H9 (cell line): ENCODE data around the gene CAMTA1. TPM values are rescaled to one million over a fixed set of nuclear protein-coding genes. Genes with fewer than 3 reads are reported as not detected.

Source experiments
- DNase-seq: peaks from one replicate; pipeline ENCODE4 v3.0.0-alpha.2; 2017
- H2AFZ ChIP-seq: one replicate; pipeline ENCODE4 v1.6.1; 2013; ENCODE audit warnings: mild to moderate bottlenecking, low read length, control low read depth, moderate library complexity
- H2AK5ac ChIP-seq: 2 replicates; pipeline ENCODE4 v1.6.1; 2013; ENCODE audit warnings: low read length, control low read depth, mixed read lengths; ENCODE audit not compliant: insufficient read length
- H2BK120ac ChIP-seq: one replicate; pipeline ENCODE4 v1.6.1; 2013; ENCODE audit warnings: low read depth, mild to moderate bottlenecking, low read length, control low read depth, inconsistent platforms; ENCODE audit not compliant: poor library complexity, severe bottlenecking
- H2BK12ac ChIP-seq: 2 replicates; pipeline ENCODE4 v1.6.1; 2013; ENCODE audit warnings: low read length, control low read depth, mixed read lengths, low read depth; ENCODE audit not compliant: insufficient read length
- H2BK15ac ChIP-seq: 2 replicates; pipeline ENCODE4 v1.6.1; 2013; ENCODE audit warnings: low read depth, low read length, control low read depth
- H2BK20ac ChIP-seq: one replicate; pipeline ENCODE4 v1.6.1; 2013; ENCODE audit warnings: low read depth, mild to moderate bottlenecking, low read length, control low read depth, inconsistent platforms; ENCODE audit not compliant: poor library complexity, severe bottlenecking
- H2BK5ac ChIP-seq: 2 replicates; pipeline ENCODE4 v1.6.1; 2013; ENCODE audit warnings: low read length, control low read depth, mixed read lengths; ENCODE audit not compliant: insufficient read length
- H3K14ac ChIP-seq: 2 replicates; pipeline ENCODE4 v1.6.1; 2013; ENCODE audit warnings: low read length, control low read depth; ENCODE audit not compliant: insufficient read depth
- H3K18ac ChIP-seq: 2 replicates; pipeline ENCODE4 v1.6.1; 2013; ENCODE audit warnings: low read depth, mild to moderate bottlenecking, mixed read lengths, low read length, control low read depth; ENCODE audit not compliant: insufficient read length
- H3K23ac ChIP-seq: 2 replicates; pipeline ENCODE4 v1.6.1; 2013; ENCODE audit warnings: low read length, control low read depth, mixed read lengths, low read depth; ENCODE audit not compliant: insufficient read length
- H3K23me2 ChIP-seq: 2 replicates; pipeline ENCODE4 v1.6.1; 2013; ENCODE audit warnings: low read depth, mild to moderate bottlenecking, mixed read lengths, low read length, control low read depth; ENCODE audit not compliant: insufficient read length, poor library complexity, severe bottlenecking
- H3K27ac ChIP-seq: 2 replicates; pipeline ENCODE4 v1.5.1; 2013; ENCODE audit warnings: low read length, control low read depth, mixed read lengths, low read depth; ENCODE audit not compliant: insufficient read length
- H3K27me3 ChIP-seq: 2 replicates; pipeline ENCODE4 v1.6.1; 2013; ENCODE audit warnings: low read length, control low read depth, inconsistent platforms; ENCODE audit not compliant: insufficient read depth
- H3K4ac ChIP-seq: 2 replicates; pipeline ENCODE4 v1.6.1; 2013; ENCODE audit warnings: low read depth, mild to moderate bottlenecking, control low read depth, inconsistent platforms, low read length, moderate library complexity
- H3K4me1 ChIP-seq: 2 replicates; pipeline ENCODE4 v1.6.1; 2013; ENCODE audit warnings: low read length, control low read depth, inconsistent platforms; ENCODE audit not compliant: insufficient read depth
- H3K4me2 ChIP-seq: 2 replicates; pipeline ENCODE4 v1.6.1; 2013; ENCODE audit warnings: low read length, control low read depth, mixed read lengths; ENCODE audit not compliant: insufficient read length, insufficient read depth
- H3K56ac ChIP-seq: 2 replicates; pipeline ENCODE4 v1.6.1; 2013; ENCODE audit warnings: low read depth, mild to moderate bottlenecking, mixed read lengths, low read length, control low read depth; ENCODE audit not compliant: insufficient read length
- H3K79me1 ChIP-seq: 2 replicates; pipeline ENCODE4 v1.6.1; 2013; ENCODE audit warnings: low read depth, mild to moderate bottlenecking, moderate library complexity, low read length, control low read depth, inconsistent platforms; ENCODE audit not compliant: insufficient read depth, poor library complexity, severe bottlenecking
- H3K79me2 ChIP-seq: 2 replicates; pipeline ENCODE4 v1.6.1; 2013; ENCODE audit warnings: low read length, control low read depth, inconsistent platforms; ENCODE audit not compliant: insufficient read depth
- H3K9ac ChIP-seq: 2 replicates; pipeline ENCODE4 v1.6.1; 2013; ENCODE audit warnings: low read length, control low read depth, mixed read lengths; ENCODE audit not compliant: insufficient read length; ENCODE audit errors: extremely low read depth
- H3K9me3 ChIP-seq: one replicate; pipeline ENCODE4 v1.6.1; 2013; ENCODE audit warnings: low read depth, low read length, inconsistent platforms; ENCODE audit not compliant: control insufficient read depth
- H3T11ph ChIP-seq: one replicate; pipeline ENCODE4 v1.6.1; 2013; ENCODE audit warnings: mild to moderate bottlenecking, low read length, control low read depth, inconsistent platforms
- H4K20me1 ChIP-seq: one replicate; pipeline ENCODE4 v1.6.1; 2013; ENCODE audit not compliant: control insufficient read depth, insufficient read length, insufficient read depth
- H4K5ac ChIP-seq: 2 replicates; pipeline ENCODE4 v1.6.1; 2013; ENCODE audit warnings: low read depth, mild to moderate bottlenecking, mixed read lengths, low read length, control low read depth; ENCODE audit not compliant: insufficient read length
- H4K8ac ChIP-seq: replicated peaks from 2 replicates; pipeline ENCODE4 v1.6.1; 2013; ENCODE audit warnings: low read length, control low read depth, mixed read lengths, low read depth; ENCODE audit not compliant: insufficient read length
- H4K91ac ChIP-seq: 2 replicates; pipeline ENCODE4 v1.6.1; 2013; ENCODE audit warnings: low read depth, mild to moderate bottlenecking, moderate library complexity, mixed read lengths, low read length, control low read depth; ENCODE audit not compliant: insufficient read length
- H3K27ac Mint-ChIP-seq, 3 experiments: 2 replicates in 2 of 3; 3 replicates in 1 of 3; pipeline ENCODE4 v1.8.0; 2020 to 2021; ENCODE audit warnings: mixed read lengths in 3 of 3, mild to moderate bottlenecking in 1 of 3, moderate library complexity in 1 of 3
- H3K27me3 Mint-ChIP-seq: 2 replicates; pipeline ENCODE4 v1.8.0; 2021; ENCODE audit warnings: low read depth, mild to moderate bottlenecking, moderate library complexity, mixed read lengths
- H3K36me3 Mint-ChIP-seq, 3 experiments: 2 replicates in 2 of 3; 3 replicates in 1 of 3; pipeline ENCODE4 v1.8.0; 2020 to 2021; ENCODE audit warnings: low read depth in 3 of 3, mixed read lengths in 3 of 3; ENCODE audit not compliant: insufficient read depth in 1 of 3
- H3K4me1 Mint-ChIP-seq, 2 experiments: 2 replicates each; pipeline ENCODE4 v1.8.0; 2020; ENCODE audit warnings: mixed read lengths in 2 of 2
- H3K4me3 Mint-ChIP-seq, 2 experiments: 2 replicates in 1 of 2; 3 replicates in 1 of 2; pipeline ENCODE4 v1.8.0; 2020 to 2021; ENCODE audit warnings: mild to moderate bottlenecking in 2 of 2, mixed read lengths in 2 of 2, moderate library complexity in 1 of 2
- H3K9me3 Mint-ChIP-seq, 2 experiments: 2 replicates in 1 of 2; 3 replicates in 1 of 2; pipeline ENCODE4 v1.8.0; 2020; ENCODE audit warnings: mild to moderate bottlenecking in 2 of 2, mixed read lengths in 2 of 2, moderate library complexity in 1 of 2
- WGBS: extraction: QIAGEN DNeasy Blood & Tissue Kit; methylation state at CpG from one replicate; pipeline ENCODE4 v1.1.7; 2013; ENCODE audit warnings: missing lambda C conversion rate, low lambda C conversion rate, mixed read lengths; ENCODE audit not compliant: insufficient read length; ENCODE audit errors: extremely low coverage; 5-methylcytosine and 5-hydroxymethylcytosine counted together
- total RNA-seq: library from RNA; stranded (reverse); gene quantifications from 2 replicates; pipeline ENCODE4 v1.2.1, GENCODE V29; 2021
- TF ChIP-seq, protein P1 (sequence below): fragments of 200-600 bp; sonication (generic); conservative IDR thresholded peaks from 3 replicates; pipeline ENCODE4 v1.8.0; 2021; ENCODE audit warnings: antibody characterized with exemption, mild to moderate bottlenecking

CAMTA1 gene
- total RNA-seq, 1 experiment from 2014 or later, result 115 TPM

DNA sequence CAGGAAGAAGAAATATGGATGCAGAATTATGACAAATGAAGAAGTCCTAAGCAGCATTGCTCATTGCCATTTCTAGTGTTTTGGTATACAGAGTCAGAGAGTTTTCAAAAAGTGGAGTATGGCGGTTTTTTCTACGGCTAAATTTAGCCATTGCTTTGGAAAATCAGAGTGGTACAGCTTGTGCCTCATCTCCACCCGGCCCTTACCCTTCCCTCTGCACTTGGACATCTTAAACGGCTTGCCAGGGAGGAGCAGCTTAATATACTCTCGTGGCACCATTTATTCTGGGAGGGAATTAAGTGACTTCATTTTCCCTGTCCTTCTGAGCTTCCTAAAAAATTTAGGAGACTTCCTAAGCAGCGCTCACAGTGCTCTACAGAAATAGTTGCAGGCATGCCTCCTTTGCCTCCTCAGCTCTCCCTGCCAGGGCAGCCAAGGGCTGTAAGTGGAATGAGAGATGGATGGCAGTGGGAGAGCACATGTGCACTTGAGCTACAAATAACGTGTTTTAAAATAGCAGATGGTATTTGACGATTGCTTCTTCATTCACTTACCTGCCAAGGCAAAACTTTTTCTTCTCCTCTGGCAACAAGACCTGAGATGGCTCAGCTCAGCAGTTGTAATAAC, 934.3 kb downstream of the CAMTA1 start:
- Histone ChIP-seq H2BK120ac (no peak overlapping the region), H3K9me3 (no peaks in the 10 kb centered on the region), H4K20me1 (no peaks in the 10 kb centered on the region), H3K14ac (no peak overlapping the region), H3K9ac (no peak overlapping the region), H3K4me2 (no peak overlapping the region), H3K79me1 (no peaks in the 10 kb centered on the region), H2AK5ac (no peak overlapping the region), H3T11ph (no peak overlapping the region), H3K4me1 (no peaks in the 10 kb centered on the region), H2BK5ac (no peak overlapping the region), H3K23ac (no peak overlapping the region), H2BK12ac (no peak overlapping the region), H3K79me2 (no peaks in the 10 kb centered on the region), H4K91ac (no peak overlapping the region), H2AFZ (no peak overlapping the region), H3K4ac (no peak overlapping the region), H2BK15ac (no peak overlapping the region), H3K27ac (no peak overlapping the region), H3K56ac (no peak overlapping the region), H4K5ac (no peak overlapping the region), H3K23me2 (no peaks in the 10 kb centered on the region), H3K18ac (no peak overlapping the region), H3K27me3 (no peaks in the 10 kb centered on the region; the same call in 1 of the 2 replicates), H2BK20ac (no peak overlapping the region), H4K8ac (no peak overlapping the region)
- Mint-ChIP-seq H3K4me1 (peaks cover 7 to 10% of the 10 kb centered on the region in 2 experiments), H3K4me3 (no peak overlapping the region), H3K27me3 (peaks cover 5% of the 10 kb centered on the region), H3K36me3 (no peaks in the 10 kb centered on the region), H3K27ac (no peak overlapping the region), H3K9me3 (no peaks in the 10 kb centered on the region)
- TF ChIP-seq, protein P1, sequence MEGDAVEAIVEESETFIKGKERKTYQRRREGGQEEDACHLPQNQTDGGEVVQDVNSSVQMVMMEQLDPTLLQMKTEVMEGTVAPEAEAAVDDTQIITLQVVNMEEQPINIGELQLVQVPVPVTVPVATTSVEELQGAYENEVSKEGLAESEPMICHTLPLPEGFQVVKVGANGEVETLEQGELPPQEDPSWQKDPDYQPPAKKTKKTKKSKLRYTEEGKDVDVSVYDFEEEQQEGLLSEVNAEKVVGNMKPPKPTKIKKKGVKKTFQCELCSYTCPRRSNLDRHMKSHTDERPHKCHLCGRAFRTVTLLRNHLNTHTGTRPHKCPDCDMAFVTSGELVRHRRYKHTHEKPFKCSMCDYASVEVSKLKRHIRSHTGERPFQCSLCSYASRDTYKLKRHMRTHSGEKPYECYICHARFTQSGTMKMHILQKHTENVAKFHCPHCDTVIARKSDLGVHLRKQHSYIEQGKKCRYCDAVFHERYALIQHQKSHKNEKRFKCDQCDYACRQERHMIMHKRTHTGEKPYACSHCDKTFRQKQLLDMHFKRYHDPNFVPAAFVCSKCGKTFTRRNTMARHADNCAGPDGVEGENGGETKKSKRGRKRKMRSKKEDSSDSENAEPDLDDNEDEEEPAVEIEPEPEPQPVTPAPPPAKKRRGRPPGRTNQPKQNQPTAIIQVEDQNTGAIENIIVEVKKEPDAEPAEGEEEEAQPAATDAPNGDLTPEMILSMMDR, result no peak
- DNase-seq, result no peak
- no CpG with 5 or more reads among the region's 8 CpGs for WGBS
